ENCODE measurements around the gene GBP5.
"Not testable (repeated sequence)": the region's sequence is repeated elsewhere in the genome, so short reads cannot be mapped to it uniquely, and the experiment has no call there.

The GBP5 gene

DNA sequence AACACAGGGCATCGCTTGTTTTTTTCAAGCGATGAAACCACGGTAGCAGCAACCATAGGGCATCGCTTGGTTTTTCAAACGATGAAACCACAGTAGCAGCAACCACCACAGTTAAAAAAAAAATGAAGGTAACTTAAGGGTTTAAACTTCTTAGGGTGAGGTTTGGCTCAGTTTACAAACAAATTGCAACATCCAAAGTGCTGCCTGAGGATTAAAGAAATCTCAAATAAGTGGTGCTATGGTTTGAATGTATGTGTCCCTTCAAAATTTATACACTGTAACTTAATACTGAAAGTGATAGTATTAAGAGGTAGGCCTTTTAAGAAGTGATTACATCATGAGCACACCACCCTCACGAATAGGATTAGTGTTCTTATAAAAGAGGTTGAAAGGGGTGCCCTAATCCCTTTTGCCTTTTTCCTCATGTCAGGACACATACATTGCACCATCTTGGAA is 6.4 kb upstream of the GBP5 start:
- peak in 3 of 6 experiments; percentile 52 to 69 (median 69) for DNase-seq

DNA sequence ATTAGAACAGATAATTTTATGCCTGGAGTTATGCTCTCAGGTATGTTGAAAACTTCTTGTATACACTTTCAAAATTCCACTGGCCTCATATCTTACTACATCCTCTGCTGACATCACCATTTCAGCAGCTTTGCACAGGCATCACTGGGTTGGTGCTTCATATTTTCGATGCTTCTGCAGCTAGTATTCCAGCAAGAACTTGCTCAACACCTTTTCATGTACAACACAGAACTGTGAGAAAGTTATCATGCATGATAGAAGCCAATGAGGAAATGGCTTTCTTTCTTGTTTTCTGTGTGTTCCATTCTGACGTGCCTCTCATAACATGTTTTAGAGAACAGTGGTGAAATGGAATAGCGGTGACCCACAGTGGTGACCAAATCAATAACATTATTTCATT is 5.1 kb upstream of the GBP5 start:
- peak in 4 of 6 experiments; percentile 11 to 62 (median 60) for DNase-seq

DNA sequence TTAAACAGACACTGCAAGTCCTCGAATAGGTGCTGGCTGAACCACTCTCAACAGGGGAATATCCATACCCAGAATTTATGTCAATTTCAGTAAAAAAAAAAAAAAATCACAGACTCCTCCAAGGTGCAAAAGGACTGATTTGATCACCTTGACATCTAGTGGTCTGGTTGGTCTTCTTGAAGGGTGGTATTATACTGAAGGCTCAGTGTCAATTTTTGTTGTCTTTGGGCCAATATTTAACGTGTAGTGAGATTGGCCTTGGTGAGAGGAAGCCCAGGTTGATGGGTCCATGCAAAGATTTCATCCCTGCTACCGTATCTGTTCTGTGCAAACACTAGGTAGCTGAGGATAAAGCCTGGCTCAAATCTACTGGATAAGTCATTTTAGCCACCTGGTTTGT is 4.0 kb upstream of the GBP5 start:
- DNase-seq, result peak in 2 of 6 experiments; percentile 6 to 21

DNA sequence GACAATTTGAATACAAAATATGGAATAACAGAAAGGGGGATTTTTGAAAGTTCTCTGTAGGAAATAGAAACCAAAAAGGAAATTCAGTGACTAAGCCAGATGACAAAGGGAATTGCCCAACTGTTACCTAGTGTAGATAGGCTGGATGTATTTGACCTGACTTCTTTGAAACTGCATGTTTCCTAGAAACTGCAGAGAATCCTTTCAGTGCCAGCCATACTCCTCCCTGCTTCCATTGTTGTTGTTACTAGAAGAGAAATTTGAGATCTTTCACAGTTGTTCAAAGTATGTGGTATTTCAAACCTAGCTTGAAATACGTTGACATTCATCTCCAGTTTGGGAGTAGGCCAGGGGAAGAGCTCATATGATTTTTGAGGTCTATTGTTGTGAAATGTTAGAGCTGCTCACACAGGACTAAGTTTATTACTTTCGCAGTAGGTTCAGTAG is 1.8 kb upstream of the GBP5 start:
- DNase-seq, result peak in 2 of 6 experiments; percentile 10 to 26

DNA sequence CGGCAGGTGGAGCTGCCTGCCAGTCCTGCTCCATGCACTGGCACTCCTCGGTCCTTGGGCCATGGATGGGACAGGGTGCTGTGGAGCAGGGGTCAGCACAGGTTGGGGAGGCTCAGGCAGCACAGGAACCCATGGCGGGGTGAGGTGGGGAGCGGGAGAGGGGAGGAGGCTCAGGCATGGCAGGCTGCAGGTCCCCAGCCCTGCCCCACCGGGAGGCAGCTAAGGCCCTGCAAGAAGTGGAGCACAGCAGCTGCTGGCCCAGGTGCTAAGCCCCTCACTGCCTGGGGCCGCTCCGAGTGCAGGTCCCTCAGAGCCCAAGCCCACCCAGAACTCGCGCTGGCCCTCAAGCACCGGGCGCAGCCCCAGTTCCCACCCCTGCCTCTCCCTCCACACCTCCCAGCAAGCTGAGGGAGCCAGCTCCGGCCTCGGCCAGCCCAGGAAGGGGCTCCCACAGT is 691 bp upstream of the GBP5 start:
- DNase-seq, result no peak

DNA sequence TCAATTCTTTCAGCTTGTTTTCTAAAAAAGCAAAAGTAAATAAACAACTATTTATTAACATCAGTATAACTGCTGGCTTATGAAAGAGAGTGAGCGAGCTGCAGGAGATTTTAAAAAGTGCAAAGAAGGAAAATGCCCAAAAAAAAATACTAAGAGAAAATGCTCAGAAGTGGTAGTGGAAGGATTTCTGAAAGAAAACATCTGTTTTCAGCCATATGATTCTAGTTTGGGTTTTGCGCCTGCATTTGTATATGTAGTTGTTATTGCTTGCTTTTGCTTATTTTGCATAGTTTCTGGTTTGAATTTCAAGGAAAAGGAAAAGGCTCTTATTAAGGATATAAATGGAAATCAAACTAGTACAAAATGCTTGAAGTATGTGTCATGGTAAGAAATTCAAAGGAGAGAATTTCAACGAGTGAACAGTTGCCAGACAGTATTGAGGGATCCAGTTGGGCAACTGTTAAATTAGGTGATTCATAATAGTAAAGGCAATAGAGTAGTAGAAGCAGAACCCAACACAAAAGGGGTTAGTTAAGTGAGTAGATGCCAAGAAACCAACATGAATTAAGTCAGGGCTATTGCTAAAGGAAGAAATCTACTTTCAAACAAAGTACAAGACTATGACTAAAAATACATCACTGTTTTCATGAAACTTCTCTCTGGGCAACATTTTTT is 1.2 kb downstream of the GBP5 start:
- DNase-seq, result no peak

GRCh38 chr1:89270423-89270822 is 2.2 kb downstream of the GBP5 start:
- no peak for DNase-seq

DNA sequence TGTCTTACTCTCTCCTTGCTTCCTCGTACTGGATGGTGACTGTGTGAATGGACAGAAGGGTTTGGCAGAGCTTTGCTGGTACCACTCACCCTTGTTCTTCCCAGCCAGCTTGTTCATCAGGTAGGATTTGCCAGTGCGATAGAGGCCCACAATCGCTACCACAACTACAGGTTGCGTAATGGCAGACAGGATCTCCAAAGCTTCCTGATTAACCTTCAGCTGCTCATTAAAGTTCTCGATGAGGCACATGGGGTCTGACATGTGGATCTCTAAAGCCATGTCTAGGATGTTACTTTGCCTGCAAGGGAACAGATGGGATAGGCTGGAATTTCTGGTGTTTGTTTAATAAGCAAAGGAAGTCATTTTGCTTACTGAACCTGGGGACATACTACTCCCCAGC is 3.4 kb downstream of the GBP5 start:
- DNase-seq, result no peak

GRCh38 chr1:89262643-89263042 is 10.0 kb downstream of the GBP5 start:
- DNase-seq, result no peak

DNA sequence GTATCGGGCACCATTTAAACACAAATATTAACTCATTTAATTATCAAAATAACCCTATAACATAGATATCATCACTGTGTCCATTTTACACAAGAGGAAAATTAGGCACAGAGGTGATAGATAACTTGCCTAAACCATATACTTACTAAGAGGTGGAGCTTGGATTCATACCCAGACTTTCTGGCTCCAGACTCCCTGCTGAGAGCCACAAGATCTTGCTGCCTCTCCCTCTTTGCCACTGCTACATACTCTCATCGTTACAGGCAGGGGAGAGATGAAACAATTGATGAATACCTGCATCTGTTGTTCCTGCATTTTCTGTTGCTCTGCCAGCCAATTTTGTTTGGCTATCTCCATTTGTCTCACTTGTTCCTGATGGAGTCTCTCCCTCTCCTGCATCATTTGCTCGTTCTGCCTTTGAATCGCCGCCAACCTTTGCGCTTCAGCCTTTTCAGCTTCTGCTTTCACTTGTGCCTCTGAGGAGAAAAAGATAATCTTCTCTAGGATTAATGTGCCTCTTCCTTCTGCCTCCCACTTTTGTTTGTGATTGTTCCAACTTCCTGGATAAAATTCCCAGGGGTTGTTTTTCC is 10.6 kb downstream of the GBP5 start:
- DNase-seq, result no peak

- no peak for DNase-seq
Measured at GRCh38 chr1:89260566-89261255, 11.9 kb downstream of the GBP5 start.

DNA sequence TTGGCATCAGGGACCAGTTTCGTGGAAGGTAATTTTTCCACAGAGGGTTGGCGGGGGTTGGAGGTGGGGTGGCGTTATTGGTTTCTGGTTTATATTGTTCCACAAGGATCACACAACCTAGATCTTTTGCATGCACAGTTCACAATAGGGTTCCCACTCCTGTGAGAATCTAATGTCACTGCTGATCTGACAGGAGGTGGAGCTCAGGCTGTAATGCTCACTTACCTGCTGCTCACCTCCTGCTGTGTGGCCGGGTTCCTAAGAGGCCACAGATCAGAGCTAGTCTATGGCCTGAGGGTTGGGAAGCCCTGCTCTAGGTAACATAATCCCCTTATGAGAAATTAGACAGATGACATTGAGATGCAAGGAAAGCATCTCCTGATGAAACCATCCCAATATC is 12.6 kb downstream of the GBP5 start:
- peak in 1 of 6 experiments; percentile 9 for DNase-seq

- DNase-seq, result peak in 4 of 6 experiments; percentile 9 to 25 (median 14)
Measured at GRCh38 chr1:89259283-89259971, 13.2 kb downstream of the GBP5 start.

GRCh38 chr1:89257041-89257440 is 15.6 kb downstream of the GBP5 start:
- no peak for DNase-seq

DNA sequence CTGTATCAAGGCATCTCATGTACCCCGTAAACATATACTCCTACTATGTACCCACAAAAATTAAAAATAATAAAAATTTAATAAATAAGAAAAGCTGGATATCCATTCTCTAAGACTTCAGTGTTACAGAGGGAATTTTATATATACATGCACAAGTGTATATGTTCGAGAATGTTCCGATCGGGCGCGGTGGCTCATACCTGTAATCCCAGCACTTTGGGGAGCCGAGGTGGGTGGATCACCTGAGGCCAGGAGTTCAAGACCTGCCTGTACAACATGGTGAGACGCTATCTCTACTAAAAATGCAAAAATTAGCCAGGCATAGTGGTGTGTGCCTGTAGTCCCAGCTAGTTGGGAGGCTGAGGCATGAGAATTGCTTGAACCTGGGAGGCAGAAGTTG is 17.1 kb downstream of the GBP5 start:
- DNase-seq, result not testable (repeated sequence)

DNA sequence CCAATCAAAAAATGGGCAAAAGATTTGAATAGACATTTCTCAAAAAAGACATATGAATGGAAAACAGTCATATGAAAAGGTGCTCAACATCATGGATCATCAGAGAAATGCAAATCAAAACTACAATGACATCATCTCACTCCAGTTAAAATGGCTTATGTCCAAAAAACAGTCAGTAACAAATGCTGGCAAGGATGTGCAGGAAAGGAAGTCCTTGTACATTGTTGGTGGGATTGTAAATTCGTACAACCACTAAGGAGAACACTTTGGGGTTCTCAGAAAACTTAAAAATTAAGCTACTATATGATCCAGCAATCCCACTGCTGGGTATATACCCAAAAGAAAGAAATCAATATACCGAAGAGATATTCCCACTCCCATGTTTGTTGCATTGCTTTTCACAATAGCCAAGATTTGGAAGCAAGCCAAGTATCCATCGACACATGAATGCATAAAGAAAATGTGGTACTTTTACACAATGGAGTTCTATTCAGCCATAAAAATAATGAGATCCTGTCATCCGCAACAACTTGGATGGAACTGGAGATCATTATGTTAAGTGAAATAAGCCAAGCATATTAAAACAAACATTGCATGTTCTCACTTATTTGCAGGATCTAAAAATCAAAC is 17.9 kb downstream of the GBP5 start:
- no peak for DNase-seq

- DNase-seq, result no peak
Measured at GRCh38 chr1:89243046-89243445, 29.6 kb downstream of the GBP5 start.

Measured in stimulated activated naive CD4-positive, alpha-beta T cell (primary cell).